Gastrocnemius medialis (tissue), 4 donors: ENCODE data around the gene GIMAP5. TPM values are rescaled to one million over a fixed set of nuclear protein-coding genes. Genes with fewer than 3 reads are reported as not detected.

Source experiments
- ATAC-seq, 2 donors: fragments of 150-250 bp; one replicate each; pipeline ENCODE4 v1.9.1; 2016
- DNase-seq, 2 donors: peaks; one replicate each; pipeline ENCODE4 v3.0.0-alpha.2; 2019
- H3K27ac ChIP-seq, 4 donors: fragments of 200-600 bp; sonication (generic); 1 replicate in 1 of 4; 2 replicates in 3 of 4; pipeline ENCODE4 v1.5.1; 2016 to 2018; ENCODE audit warnings: mild to moderate bottlenecking in 2 of 4, moderate library complexity in 1 of 4
- H3K27me3 ChIP-seq, 3 donors: fragments of 200-600 bp; sonication (generic) in 2 of 3; 1 replicate in 1 of 3; 2 replicates in 2 of 3; pipeline versions ENCODE4 v1.5.1 to v1.6.0; 2016 to 2019; ENCODE audit warnings: mild to moderate bottlenecking in 1 of 3, moderate library complexity in 1 of 3
- H3K36me3 ChIP-seq, 2 donors: fragments of 200-600 bp; sonication (generic) in 1 of 2; one replicate each; pipeline ENCODE4 v1.5.1; 2017 to 2018
- H3K4me1 ChIP-seq, 2 donors: fragments of 200-600 bp; sonication (generic) in 1 of 2; one replicate each; pipeline ENCODE4 v1.5.1; 2016 to 2017; ENCODE audit warnings: mild to moderate bottlenecking in 2 of 2
- H3K4me3 ChIP-seq, 4 donors: fragments of 200-600 bp; sonication (generic) in 3 of 4; 1 replicate in 1 of 4; 2 replicates in 3 of 4; pipeline ENCODE4 v1.5.1; 2016 to 2019; ENCODE audit warnings: mild to moderate bottlenecking in 2 of 4
- H3K9me3 ChIP-seq, 3 donors: fragments of 200-600 bp; sonication (generic) in 2 of 3; 1 replicate in 1 of 3; 2 replicates in 2 of 3; pipeline ENCODE4 v1.5.1; 2016 to 2019
- CTCF ChIP-seq, 5 experiments: fragments of 450-650 bp in 3 of 5; fragments of 200-600 bp in 2 of 5; sonication (generic) in 2 of 5; IDR thresholded peaks in 4 of 5; conservative IDR thresholded peaks in 1 of 5; 1 replicate in 4 of 5; 2 replicates in 1 of 5; pipeline ENCODE4 v1.5.1; 2016 to 2019; ENCODE audit warnings: antibody characterized with exemption in 5 of 5, mild to moderate bottlenecking in 3 of 5, moderate library complexity in 3 of 5
- POLR2A ChIP-seq, 2 donors: fragments of 450-650 bp; IDR thresholded peaks; one replicate each; pipeline ENCODE4 v1.6.1; 2017; ENCODE audit warnings: antibody characterized with exemption in 2 of 2, mild to moderate bottlenecking in 2 of 2, moderate library complexity in 2 of 2
- in situ Hi-C, 4 donors: fragments of 200-750 bp; cut with MboI; loops; one replicate each; pipeline versions ENCODE4 v1.15.0 to v1.8.0; 2017; ENCODE audit warnings: low sequenced_read_pairs in 4 of 4
- intact Hi-C: fragments of 100-400 bp; cut with DNase I; formaldehyde crosslinking; loops from one replicate; pipeline ENCODE4 v1.15.1; 2023; ENCODE audit warnings: low total_unique reads
- total RNA-seq, 4 donors: library from RNA; depleted of rRNA; stranded (reverse); fragments of >200 nt; gene quantifications; one replicate each; pipeline versions ENCODE4 v1.1.0 to v1.2.3, GENCODE V29; 2016

The GIMAP5 gene
- total RNA-seq, 4 donors from 2014 or later, result 13.5 to 29.4 (median 15.6) TPM

- Histone ChIP-seq H3K27ac (peak overlapping the region in 3 of 4 donors; percentile 34 to 63 (median 52)), H3K27me3 (no peaks in the 10 kb centered on the region), H3K4me1 (no peaks in the 10 kb centered on the region), H3K4me3 (no peak overlapping the region), H3K9me3 (no peaks in the 10 kb centered on the region), H3K36me3 (no peaks in the 10 kb centered on the region)
- TF ChIP-seq POLR2A (IDR thresholded peaks at IDR 0.05), result no peak
- DNase-seq (peak; percentile 12 to 25), ATAC-seq (no peak)
- in situ Hi-C loops, result loop anchor here in 2 of 4 donors (10.0 kb wide), 1 partner anchor 308 kb away; no protein-coding TSS in a partner anchor
- intact Hi-C loops, result no loop called here
These were observed 16.0 kb downstream of the GIMAP5 start for GRCh38 chr7:150753239-150753638.

GRCh38 chr7:150753826-150754603 is 16.8 kb downstream of the GIMAP5 start:
- TF ChIP-seq CTCF (IDR thresholded peaks at IDR 0.05 in 4 of 5, conservative IDR thresholded peaks at IDR 0.05 in 1 of 5) (no peak), POLR2A (IDR thresholded peaks at IDR 0.05) (no peak)
- Histone ChIP-seq H3K4me1 (no peaks in the 10 kb centered on the region), H3K27ac (peak overlapping the region in 3 of 4 donors; percentile 39 to 63 (median 51)), H3K9me3 (no peaks in the 10 kb centered on the region), H3K27me3 (no peaks in the 10 kb centered on the region), H3K4me3 (no peak overlapping the region), H3K36me3 (no peaks in the 10 kb centered on the region)
- intact Hi-C loops (no loop called here), in situ Hi-C loops (loop anchor here in 2 of 4 donors (10.0 kb wide), 1 partner anchor 309 kb away; no protein-coding TSS in a partner anchor)
- DNase-seq, result no peak
- peak in 1 of 2 donors; percentile 36 for ATAC-seq

- ATAC-seq, result no peak
- TF ChIP-seq CTCF (IDR thresholded peaks at IDR 0.05 in 4 of 5, conservative IDR thresholded peaks at IDR 0.05 in 1 of 5), result no peak
- TF ChIP-seq POLR2A (IDR thresholded peaks at IDR 0.05), result no peak
- Histone ChIP-seq H3K4me1 (no peaks in the 10 kb centered on the region), H3K27me3 (no peaks in the 10 kb centered on the region), H3K4me3 (no peak overlapping the region), H3K9me3 (no peaks in the 10 kb centered on the region), H3K27ac (peak overlapping the region in 3 of 4 donors; percentile 38 to 55 (median 42)), H3K36me3 (no peaks in the 10 kb centered on the region)
- intact Hi-C loops, result loop anchor here (5.0 kb wide), 1 partner anchor 308 kb away; no protein-coding TSS in a partner anchor
- DNase-seq, result no peak
- in situ Hi-C loops, result loop anchor here in 2 of 4 donors (10.0 kb wide), 1 partner anchor 310 kb away; no protein-coding TSS in a partner anchor
These were observed 17.7 kb downstream of the GIMAP5 start for GRCh38 chr7:150754951-150755350.

GRCh38 chr7:150755473-150756099 is 18.4 kb downstream of the GIMAP5 start:
- intact Hi-C loops (loop anchor here (5.0 kb wide), 1 partner anchor 308 kb away; no protein-coding TSS in a partner anchor), in situ Hi-C loops (loop anchor here in 2 of 4 donors (10.0 kb wide), 1 partner anchor 311 kb away; no protein-coding TSS in a partner anchor)
- H3K36me3 ChIP-seq, result no peaks in the 10 kb centered on the region
- no peak overlapping the region for H3K4me3 ChIP-seq
- peak overlapping the region; percentile 3 to 67 (median 45) for H3K27ac ChIP-seq
- DNase-seq (no peak), ATAC-seq (peak in 1 of 2 donors; percentile 50)
- H3K9me3 ChIP-seq, result no peaks in the 10 kb centered on the region
- H3K27me3 ChIP-seq, result no peaks in the 10 kb centered on the region
- TF ChIP-seq CTCF (IDR thresholded peaks at IDR 0.05 in 4 of 5, conservative IDR thresholded peaks at IDR 0.05 in 1 of 5), result no peak
- no peaks in the 10 kb centered on the region for H3K4me1 ChIP-seq

- DNase-seq (no peak), ATAC-seq (no peak)
- Histone ChIP-seq H3K9me3 (no peaks in the 10 kb centered on the region), H3K27ac (peak overlapping the region; percentile 3 to 67 (median 45)), H3K27me3 (no peaks in the 10 kb centered on the region), H3K4me1 (no peaks in the 10 kb centered on the region), H3K36me3 (no peaks in the 10 kb centered on the region), H3K4me3 (no peak overlapping the region)
- intact Hi-C loops (loop anchor here (5.0 kb wide), 1 partner anchor 309 kb away; no protein-coding TSS in a partner anchor), in situ Hi-C loops (loop anchor here in 2 of 4 donors (10.0 kb wide), 1 partner anchor 311 kb away; no protein-coding TSS in a partner anchor)
- TF ChIP-seq CTCF (IDR thresholded peaks at IDR 0.05 in 4 of 5, conservative IDR thresholded peaks at IDR 0.05 in 1 of 5), result no peak
- TF ChIP-seq POLR2A (IDR thresholded peaks at IDR 0.05), result no peak
These were observed 18.9 kb downstream of the GIMAP5 start for GRCh38 chr7:150756166-150756565.
